Fibroblast of the aortic adventitia (primary cell): Measurements from ENCODE around the gene FERMT2. TPM values are rescaled to one million over a fixed set of nuclear protein-coding genes. Genes with fewer than 3 reads are reported as not detected.

Experiments
- DNase-seq: peaks from one replicate; pipeline ENCODE4 v3.0.0-alpha.2; 2010; ENCODE audit warnings: low read depth
- H3K4me3 ChIP-seq: 2 replicates; pipeline ENCODE4 v1.5.1; 2011; ENCODE audit warnings: low read depth, mild to moderate bottlenecking, control low read depth, low read length, moderate library complexity
- CTCF ChIP-seq: IDR thresholded peaks from 2 replicates; pipeline ENCODE4 v1.5.1; 2011; ENCODE audit warnings: mild to moderate bottlenecking, low read length, control low read depth, inconsistent platforms; ENCODE audit not compliant: insufficient read depth
- total RNA-seq: library from RNA; depleted of rRNA; stranded (reverse); fragments of >200 nt; gene quantifications from 2 replicates; pipeline ENCODE4 v1.2.3, GENCODE V29; 2012; ENCODE audit warnings: low replicate concordance

FERMT2 gene
- total RNA-seq, 1 donor, result 162 TPM

DNA sequence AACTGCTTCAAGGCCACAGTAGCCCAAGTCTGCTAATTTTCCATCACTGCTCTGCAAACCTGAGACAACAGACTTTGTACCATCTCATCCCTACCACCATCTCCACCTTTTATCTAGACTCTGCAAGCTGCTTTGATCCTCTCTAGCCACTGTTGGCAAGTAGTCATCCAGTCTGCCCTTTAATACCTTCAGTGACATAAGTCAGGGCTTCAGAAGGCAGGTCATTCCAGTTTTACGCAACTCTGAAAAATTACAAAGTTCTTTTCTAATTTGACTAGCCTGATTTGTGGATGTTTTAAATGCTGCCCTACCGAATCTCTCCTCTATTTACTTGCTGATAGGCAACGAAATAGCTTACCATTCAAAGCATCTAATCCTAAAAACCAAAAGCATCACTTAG is 2.8 kb downstream of the FERMT2 start:
- DNase-seq, result no peak
- H3K4me3 ChIP-seq, result peak overlapping the region; percentile 99
- no peak for TF ChIP-seq CTCF

DNA sequence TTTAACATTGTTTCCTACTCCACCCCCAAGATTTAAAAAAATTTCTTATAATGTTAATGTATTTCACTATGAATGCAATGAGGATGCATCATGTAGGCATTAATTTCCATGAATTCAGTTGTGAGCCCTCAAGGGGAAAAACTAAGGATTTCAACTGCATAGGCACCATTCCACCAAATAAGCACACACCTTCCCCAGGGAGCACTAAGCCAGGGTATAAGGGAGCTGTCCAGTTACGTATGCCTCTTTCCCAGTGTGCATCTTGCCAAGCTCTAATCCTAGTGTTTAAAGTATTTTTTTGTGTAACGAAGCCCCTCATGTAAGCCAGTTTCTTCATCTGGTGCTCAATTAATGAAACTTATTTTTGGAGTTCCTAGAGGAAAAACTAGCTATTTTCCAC is 6.6 kb downstream of the FERMT2 start:
- DNase-seq, result no peak
- no peak for TF ChIP-seq CTCF
- H3K4me3 ChIP-seq, result no peak overlapping the region

DNA sequence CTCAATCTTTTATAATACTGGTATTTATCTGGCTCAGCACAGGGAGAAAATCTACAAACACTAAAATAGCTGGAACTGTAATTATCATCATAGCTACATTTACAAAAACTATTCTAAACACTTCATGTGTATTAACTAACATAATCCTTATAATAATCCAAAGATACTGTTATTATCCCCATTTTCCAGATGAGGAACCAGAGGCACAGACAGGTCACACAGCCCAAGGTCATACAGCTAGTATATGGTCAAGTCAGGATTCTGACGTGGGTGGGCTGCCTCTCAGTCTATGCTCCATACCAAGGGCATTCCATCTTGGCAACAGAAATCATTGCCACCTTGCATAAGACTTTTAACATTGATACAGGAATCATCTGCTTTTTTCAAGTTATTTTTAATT is 11.4 kb downstream of the FERMT2 start:
- H3K4me3 ChIP-seq, result no peak overlapping the region
- DNase-seq, result no peak
- no peak for TF ChIP-seq CTCF

- no peak for DNase-seq
These were observed 13.0 kb downstream of the FERMT2 start for GRCh38 chr14:52937869-52938268.

DNA sequence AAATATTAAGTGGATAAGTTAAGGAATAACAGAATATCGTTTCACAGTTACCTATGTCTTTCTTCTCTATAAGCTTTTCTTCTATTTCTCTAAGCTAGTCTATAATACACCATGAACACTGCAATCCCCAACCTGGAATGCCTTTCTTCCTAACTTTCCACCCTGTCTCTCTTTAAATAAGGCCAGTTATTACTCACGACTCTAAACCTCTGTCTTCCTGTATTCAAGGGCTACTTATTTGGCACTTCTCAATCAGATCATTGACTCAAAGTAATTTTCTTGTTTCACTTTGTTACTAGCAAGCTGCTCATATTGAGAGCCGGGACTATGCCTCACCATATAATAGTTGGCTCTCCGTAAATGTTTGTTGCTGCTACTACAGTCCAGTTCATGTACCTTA is 13.5 kb downstream of the FERMT2 start:
- no peak overlapping the region for H3K4me3 ChIP-seq
- DNase-seq, result no peak
- no peak for TF ChIP-seq CTCF

More at GRCh38 chr14:52937869-52938268, 13.0 kb downstream of the FERMT2 start:
- no peak overlapping the region for H3K4me3 ChIP-seq
- no peak for TF ChIP-seq CTCF

GRCh38 chr14:52936437-52936836 is 14.4 kb downstream of the FERMT2 start:
- no peak for TF ChIP-seq CTCF
- DNase-seq, result no peak
- no peak overlapping the region for H3K4me3 ChIP-seq

DNA sequence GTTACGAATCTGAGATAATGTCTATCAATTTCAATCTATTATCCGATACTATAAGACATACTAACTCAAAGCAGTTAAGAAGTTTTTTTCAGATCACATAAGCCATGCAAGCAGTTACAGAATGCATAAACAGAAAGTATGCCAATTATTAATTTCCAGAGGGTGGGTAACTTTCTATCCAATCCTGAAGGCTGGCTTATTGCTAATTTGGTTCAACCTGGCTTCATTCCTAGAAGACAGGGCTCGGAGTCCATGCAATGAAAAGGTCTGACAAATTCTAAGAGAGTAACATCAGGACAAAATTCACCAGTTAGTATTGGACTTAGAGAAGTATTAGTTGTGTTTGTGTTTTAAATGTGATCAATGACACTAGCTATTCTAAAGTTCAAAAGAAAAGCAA is 15.0 kb downstream of the FERMT2 start:
- no peak for DNase-seq
- no peak for TF ChIP-seq CTCF

More for the DNA sequence above, 15.0 kb downstream of the FERMT2 start:
- no peak overlapping the region for H3K4me3 ChIP-seq
